ENCODE data around the gene OR10X1.
A peak's percentile ranks its signal among the peaks of the same experiment; 100 is the strongest.

OR10X1 gene, protein sequence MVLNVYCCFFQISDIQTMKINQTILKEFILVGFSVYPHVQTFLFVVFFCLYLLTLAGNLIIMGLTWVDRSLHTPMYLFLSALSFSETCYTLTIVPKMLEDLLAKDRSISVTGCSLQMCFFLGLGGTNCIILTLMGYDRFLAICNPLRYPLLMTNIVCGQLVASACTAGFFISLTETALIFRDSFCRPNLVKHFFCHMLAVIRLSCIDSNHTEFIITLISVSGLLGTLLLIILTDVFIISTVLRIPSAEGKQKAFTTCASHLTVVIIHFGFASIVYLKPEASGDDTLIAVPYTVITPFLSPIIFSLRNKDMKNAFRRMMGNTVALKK

DNA sequence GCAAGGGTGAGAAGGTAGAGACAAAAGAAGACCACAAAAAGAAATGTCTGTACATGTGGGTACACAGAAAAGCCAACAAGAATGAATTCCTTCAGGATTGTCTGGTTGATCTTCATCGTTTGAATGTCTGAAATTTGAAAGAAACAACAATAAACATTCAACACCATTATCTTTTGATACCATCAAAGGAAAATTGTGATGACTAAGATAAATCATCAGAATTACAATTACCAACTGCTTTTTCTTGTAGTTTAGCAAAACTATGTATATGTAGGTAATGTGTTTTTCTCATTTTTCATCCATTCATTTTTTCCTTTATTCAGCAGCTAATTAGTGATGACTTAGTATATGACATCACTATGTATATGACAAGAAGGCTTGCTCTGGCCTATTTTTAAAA is at the start of gene OR10X1:
OR10X1 (minus strand) TSS at position 167 of the 400 bp plus-strand sequence; CDS start at position 167, 0 bp downstream.
- in situ Hi-C loops (cut with MboI; ENCODE audit: low pct_unique_long_range_greater_than_20kb, low sequenced_read_pairs), result no loop called here
- DNase-seq, result no peak

DNA sequence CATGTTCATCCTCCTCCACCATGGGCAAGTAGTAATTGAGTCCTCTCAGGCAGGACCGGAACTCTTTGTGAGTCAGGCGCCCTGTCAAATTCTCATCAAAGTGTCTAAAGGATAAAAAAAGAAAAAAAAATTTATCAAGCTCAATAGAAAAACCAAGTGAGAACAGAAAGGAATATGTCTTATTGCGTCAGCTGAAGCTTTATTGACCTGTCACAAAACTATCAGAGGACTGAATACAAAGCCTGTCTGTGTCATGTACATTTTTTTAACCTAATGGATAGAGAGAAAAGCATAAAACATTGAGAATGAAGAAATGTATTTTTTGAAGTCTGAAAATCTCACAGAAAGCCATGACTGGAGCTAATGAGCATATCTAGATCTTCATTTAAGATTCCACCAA is 34.1 kb upstream of the OR10X1 start:
- no peak for DNase-seq
- in situ Hi-C loops (cut with MboI; ENCODE audit: low pct_unique_long_range_greater_than_20kb, low sequenced_read_pairs), result no loop called here

DNA sequence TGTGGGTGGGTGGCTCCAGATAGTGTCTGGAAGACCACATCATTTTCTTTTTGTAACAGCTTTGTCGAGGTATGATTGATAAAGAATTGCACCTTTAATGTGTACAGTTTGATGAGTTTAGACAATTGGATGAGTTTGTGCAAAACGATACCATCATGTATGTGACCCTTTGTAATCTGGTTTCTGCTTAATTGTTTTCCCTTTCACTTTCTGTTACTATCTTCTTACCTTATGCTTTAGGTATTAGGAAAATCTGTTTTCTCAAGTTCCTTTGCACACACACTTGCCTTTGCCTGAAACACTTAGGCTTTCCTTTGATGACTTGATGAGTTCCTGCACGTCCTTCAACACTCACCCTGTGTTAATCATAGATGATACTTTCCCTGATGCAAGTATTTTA is 32.2 kb upstream of the OR10X1 start:
- DNase-seq, result no peak
- in situ Hi-C loops (cut with MboI; ENCODE audit: low pct_unique_long_range_greater_than_20kb, low sequenced_read_pairs), result no loop called here

DNA sequence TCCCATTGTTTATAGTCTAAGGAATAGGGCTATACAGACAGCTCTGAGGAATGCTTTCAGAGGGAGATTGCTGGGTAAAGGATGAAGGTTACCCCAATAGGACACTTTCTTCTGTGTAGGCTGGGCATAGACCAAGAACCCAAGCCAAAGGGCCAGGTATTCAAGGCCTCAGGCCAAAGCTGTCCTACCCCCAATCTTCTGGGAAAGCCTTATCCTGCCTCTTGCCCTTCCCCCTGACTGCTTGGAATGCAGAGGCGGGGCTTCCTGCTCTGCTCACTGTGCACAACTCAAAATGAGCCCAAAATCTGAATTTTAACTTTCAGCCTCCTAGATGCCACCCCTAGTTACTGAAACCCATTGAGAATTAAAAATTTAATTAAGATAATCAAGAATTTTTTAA is 27.6 kb upstream of the OR10X1 start:
- DNase-seq, result no peak
- in situ Hi-C loops (cut with MboI; ENCODE audit: low pct_unique_long_range_greater_than_20kb, low sequenced_read_pairs), result no loop called here

DNA sequence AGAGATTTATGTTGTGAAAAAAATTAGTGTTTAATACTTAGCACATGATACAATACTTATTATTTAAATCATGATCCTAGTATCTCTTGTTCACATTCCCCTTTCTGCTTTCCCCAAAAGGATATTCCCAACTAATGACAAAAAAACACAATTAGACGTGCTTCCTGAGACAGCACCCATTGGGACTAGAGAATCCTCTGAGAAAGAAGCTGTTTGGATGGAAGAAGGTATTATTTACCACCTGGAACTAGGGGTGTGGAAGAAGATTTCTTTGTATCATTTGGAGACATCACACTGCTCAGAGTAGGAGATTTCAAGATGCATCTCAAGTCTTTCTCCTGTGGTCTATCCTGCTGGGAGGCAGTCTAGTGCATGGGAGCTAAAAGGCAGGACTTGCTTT is 25.3 kb upstream of the OR10X1 start, which contains the start of gene OR10Z1:
OR10Z1 (plus strand) TSS at position 301 of the 400 bp plus-strand sequence. CDS start 1,171 bp downstream, outside the sequence.
- in situ Hi-C loops (cut with MboI; ENCODE audit: low pct_unique_long_range_greater_than_20kb, low sequenced_read_pairs), result no loop called here
- no peak for DNase-seq

DNA sequence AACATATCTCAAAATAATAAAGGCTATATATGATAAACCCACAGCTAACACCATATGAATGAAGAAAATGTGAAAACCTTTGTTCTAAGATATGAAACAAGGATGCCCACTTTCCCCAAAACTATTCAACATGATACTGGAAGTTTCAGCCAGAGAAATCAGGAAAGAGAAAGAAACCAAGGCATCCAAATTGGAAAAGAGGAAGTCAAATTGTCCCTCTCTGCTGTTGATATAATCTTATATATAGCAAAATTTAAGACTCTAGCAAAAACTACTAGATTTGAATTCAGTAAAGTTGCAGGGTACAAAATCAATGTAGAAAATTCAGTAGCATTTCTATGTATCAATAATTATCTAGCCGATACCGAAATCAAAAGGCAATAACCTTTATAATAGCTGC is 21.0 kb upstream of the OR10X1 start:
- no peak for DNase-seq

DNA sequence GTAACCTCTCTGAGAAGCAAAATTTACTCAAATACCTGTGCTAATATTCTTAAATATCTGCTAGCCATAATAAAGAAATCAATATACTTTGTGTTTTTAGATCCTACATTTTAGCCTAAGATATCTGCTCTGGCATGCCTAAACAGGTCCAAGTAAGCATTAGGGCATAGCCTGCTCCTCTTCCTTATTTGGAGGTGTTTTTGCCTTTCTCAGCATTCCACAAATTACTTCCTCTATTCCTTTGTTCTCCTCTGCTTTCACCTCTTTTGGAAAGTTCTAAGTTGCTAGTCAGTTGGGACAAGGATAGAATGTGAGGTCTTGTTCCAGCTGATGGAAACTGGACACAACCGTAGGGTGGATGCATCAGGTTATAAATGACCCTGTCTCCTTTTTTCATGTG is 7.2 kb upstream of the OR10X1 start:
- DNase-seq, result no peak
- in situ Hi-C loops (cut with MboI; ENCODE audit: low pct_unique_long_range_greater_than_20kb, low sequenced_read_pairs), result no loop called here

More for the DNA sequence above, 21.0 kb upstream of the OR10X1 start:
- in situ Hi-C loops (cut with MboI; ENCODE audit: low pct_unique_long_range_greater_than_20kb, low sequenced_read_pairs), result no loop called here

DNA sequence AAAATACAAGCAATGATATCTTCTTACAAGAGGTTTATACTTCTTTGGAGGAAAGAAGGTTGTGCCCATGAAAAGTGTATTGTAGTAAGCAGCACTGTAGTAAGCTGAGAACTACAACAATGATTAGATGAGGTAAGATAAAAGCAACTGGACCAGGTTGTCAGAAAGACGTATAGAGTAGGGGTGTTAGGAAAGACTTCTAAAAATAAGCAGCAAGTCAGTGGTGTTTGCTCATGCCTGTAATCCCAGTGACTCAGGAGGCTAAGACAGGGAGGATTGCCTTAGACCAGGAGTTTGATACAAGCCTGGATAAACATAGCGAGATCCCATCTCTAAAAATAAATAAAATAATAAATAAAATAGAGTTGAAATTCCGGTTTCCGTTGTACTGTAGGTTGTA is 4.3 kb upstream of the OR10X1 start:
- in situ Hi-C loops (cut with MboI; ENCODE audit: low pct_unique_long_range_greater_than_20kb, low sequenced_read_pairs), result no loop called here
- DNase-seq, result no peak

DNA sequence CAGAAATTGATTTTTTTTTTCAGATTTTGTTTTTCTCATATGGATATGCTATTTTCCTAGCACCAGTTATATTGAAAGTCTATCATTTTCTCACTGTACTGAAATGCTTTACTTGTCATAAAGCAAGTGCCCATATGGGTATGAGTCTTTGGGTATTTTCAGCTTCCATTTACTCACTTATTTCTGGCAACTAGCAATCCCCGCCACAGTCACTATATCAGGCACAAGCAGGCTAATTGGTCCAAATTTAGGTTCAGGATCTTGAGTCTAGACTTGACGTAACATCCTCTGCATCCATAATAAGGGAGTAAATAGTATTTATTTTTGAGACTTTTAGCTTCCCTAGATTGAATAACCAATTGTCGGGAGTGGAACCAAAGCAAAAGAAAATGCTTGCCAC is 2.1 kb downstream of the OR10X1 start:
- in situ Hi-C loops (cut with MboI; ENCODE audit: low pct_unique_long_range_greater_than_20kb, low sequenced_read_pairs), result no loop called here
- no peak for DNase-seq

DNA sequence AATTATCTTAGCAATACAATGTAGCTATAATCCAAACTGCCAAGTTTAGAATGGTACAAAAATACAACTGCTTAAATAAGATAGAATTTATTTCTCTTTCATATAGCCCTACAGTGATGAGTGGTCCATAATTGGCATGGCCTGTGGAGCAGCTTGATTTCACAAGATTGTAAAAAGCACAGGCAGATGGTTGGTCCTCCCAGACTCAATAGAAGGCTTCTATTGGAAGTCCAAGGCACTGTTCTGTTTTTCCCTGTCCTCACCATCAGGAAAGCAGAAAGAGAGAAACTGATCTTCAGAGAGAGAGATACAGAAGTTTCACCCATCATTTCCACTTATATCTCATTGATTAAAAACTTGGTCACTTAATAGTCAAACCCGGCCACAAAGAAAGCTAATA is 7.5 kb downstream of the OR10X1 start:
- in situ Hi-C loops (cut with MboI; ENCODE audit: low pct_unique_long_range_greater_than_20kb, low sequenced_read_pairs), result no loop called here
- DNase-seq, result no peak

DNA sequence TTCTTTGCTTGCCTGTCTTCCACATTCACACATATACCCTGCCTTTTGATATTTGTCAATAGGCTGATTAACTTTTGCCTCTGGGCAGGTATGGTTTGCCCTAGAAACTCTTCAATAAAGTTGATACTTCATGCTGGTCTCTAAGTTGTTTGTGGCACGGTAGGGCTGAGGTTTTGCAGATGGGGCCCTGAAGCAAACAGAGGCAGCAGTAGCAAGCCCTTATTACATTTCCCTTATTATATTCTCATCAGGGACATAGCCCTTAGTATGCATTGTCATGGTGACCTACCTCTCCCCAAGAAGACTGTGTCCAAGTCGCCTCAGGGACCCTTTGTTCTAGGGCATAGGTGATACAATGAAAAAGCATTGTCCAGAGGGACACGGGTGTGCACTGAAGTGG is 9.2 kb downstream of the OR10X1 start, which contains the start of gene OR6P1:
OR6P1 (minus strand) TSS at position 101 of the 400 bp plus-strand sequence. CDS start 6,976 bp downstream, outside the sequence.
- DNase-seq, result no peak
- in situ Hi-C loops (cut with MboI; ENCODE audit: low pct_unique_long_range_greater_than_20kb, low sequenced_read_pairs), result no loop called here

DNA sequence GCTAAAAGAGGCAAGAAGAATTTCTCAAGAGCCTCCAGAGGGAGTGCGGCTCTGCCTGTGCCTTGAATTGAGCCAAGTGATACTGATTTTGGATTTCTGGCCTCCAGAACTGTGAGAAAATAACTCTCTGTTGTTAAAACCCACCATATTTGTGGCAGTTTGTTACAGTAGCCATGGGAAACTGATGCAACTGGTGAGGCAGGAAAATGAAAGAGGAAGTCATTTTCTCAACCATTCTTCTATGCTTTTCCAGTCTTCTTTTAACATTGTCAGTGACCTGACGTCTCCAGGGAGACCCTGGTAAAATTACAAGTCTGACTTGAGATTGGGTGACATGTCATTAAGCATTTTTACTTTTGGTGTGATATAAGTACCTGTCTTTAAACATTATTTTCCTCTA is 15.1 kb downstream of the OR10X1 start:
- peak; percentile 25 for DNase-seq
- in situ Hi-C loops (cut with MboI; ENCODE audit: low pct_unique_long_range_greater_than_20kb, low sequenced_read_pairs), result no loop called here

DNA sequence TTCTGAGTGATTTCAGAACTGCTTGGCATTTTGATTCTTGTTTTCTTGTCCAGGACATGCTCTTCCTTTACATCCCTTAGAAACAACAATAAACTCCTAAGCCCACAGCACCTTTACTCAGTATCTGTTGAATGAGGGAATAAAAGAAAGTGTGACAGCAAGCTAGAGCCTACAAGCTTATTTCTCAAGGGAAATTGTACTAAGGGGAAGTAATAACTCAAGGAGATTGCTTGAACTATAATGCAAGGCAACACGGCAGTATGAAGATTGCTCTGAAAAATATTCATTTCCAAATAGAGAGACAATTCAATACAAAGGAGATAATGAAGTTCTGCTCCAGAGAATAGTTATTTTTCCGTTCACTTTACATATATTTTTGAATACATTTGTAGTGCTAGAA is 15.8 kb downstream of the OR10X1 start:
- in situ Hi-C loops (cut with MboI; ENCODE audit: low pct_unique_long_range_greater_than_20kb, low sequenced_read_pairs), result no loop called here

DNA sequence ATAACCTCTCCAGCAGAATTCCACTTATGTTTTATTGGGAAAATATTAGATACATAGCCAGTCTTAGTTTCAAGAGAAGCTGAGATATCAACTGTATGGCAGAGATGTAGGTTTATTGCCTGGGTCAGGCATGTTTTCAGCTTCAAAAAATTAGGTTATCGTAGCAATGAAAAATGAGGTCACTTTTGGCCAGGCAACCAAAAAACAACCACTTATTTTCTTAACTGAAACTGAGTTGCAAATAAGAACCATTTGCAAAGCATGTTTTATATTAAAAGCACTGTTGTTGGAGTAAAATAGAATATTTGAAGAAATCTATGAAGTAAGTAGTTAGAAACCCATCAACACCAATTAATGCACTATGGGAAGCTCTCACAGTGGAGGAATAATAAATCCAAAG is 20.0 kb downstream of the OR10X1 start:
- in situ Hi-C loops (cut with MboI; ENCODE audit: low pct_unique_long_range_greater_than_20kb, low sequenced_read_pairs), result no loop called here
- DNase-seq, result no peak

More for the DNA sequence above, 15.8 kb downstream of the OR10X1 start:
- DNase-seq, result no peak

DNA sequence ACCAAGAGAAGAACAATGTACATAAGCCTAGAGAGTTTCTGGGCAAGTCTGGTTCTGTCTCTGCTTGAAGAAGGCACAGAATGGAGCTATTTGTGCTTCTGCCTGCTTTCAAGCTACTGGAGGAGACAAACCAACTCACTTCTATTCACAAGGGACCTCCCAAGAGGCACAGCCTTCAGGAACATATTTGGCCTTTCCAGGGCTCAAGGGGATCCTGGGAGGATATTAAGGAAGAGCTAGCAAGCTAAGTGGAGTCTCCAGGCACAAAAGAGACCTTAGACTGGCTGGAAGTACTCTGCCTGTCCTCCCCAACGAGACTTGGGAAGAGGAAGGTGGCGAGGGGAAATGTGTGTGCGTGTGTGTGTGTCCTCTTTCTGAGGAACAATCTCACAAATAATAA is 25.3 kb downstream of the OR10X1 start, which contains the start of gene OR6Y1:
OR6Y1 (minus strand) TSS at position 54 of the 400 bp plus-strand sequence. CDS start 6,300 bp downstream, outside the sequence.
- in situ Hi-C loops (cut with MboI; ENCODE audit: low pct_unique_long_range_greater_than_20kb, low sequenced_read_pairs), result no loop called here
- no peak for DNase-seq

DNA sequence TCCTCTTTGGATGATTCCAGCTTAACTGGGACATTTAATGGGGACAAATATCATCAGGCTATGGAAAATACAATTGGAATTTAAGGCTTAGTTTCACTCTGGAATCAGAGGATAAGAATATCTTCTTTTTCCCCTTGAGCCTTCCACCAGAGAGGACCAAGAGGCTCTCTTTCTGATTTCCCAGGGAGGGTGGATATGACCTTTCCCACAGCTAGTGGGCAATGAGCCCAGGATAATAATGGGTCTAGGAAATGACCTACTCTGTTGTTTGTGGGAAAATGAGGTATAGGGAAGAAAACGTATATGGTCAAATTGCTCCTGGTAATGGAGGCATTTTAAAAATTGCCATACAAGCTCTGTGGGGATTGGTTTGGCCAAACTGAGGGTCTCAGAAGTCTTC is 27.4 kb downstream of the OR10X1 start:
- DNase-seq, result no peak
- in situ Hi-C loops (cut with MboI; ENCODE audit: low pct_unique_long_range_greater_than_20kb, low sequenced_read_pairs), result no loop called here

DNA sequence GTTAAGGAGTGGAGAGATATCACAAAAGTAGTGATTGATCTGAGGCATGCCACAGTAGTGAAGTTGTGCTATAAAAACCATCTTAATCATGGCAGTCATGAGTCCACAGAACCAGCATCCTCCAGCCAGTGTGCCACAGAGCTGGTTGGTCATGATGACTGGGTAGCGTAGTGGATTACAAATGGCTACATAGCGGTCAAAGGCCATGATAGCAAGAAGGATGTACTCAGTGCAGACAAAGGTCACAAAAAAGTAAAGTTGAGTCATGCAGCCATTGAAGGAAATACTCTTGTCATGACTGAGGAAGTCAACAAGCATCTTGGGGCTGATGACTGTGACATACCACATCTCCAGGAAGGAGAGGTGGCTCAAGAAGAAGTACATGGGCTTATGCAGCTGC is 32.2 kb downstream of the OR10X1 start:
- in situ Hi-C loops (cut with MboI; ENCODE audit: low pct_unique_long_range_greater_than_20kb, low sequenced_read_pairs), result no loop called here
- DNase-seq, result no peak

DNA sequence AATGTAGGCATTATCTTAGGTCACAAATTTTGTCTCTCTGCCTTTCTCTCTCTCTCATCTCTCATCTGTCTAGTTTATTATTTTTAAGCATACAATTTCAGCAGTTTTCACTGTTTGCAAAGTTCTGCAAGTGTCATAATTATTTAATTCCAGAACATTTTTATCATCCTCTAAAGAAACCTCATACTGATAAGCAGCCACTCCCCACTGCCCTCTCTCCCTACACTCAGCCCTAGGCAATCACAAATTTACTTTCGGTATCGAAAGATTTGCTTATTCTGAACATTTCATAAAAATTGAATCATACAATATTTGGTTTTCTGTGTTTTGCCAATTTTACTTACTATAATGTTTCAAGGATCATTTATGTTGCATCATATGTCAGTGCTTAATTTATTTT is 42.1 kb downstream of the OR10X1 start:
- in situ Hi-C loops (cut with MboI; ENCODE audit: low pct_unique_long_range_greater_than_20kb, low sequenced_read_pairs), result no loop called here
- DNase-seq, result no peak

DNA sequence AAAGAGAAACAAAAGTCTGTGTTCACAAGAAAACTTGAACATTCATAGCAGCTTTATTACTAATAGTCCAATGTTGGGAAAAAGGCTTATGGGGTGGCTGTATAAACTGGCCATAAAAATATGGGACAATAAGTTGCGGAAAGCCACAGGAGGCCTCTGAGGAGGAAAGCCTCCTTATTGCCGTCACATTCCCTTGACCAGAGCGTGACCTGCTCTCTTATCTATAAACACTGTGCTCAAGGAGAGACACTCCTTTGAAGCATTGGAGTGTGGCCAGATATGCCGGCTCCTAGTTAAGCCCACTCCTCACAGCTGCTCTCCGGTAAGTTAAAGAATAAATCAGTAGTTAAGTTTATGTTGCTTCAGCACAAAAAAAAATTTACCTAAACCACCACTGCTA is 45.2 kb downstream of the OR10X1 start:
- in situ Hi-C loops (cut with MboI; ENCODE audit: low pct_unique_long_range_greater_than_20kb, low sequenced_read_pairs), result no loop called here
- no peak for DNase-seq
